Heart left ventricle (tissue), 16 donors: ENCODE results near the gene CLK3. TPM values are rescaled to one million over a fixed set of nuclear protein-coding genes. Genes with fewer than 3 reads are reported as not detected.

Source experiments
- ATAC-seq, 4 donors: fragments of 200-7000 bp; cut with Tn5 transposase; one replicate each; pipeline ENCODE4 v1.9.1; 2020 to 2022; ENCODE audit warnings: moderate library complexity in 4 of 4, mild to moderate bottlenecking in 3 of 4, moderate number of reproducible peaks in 1 of 4
- DNase-seq, 5 donors: peaks; one replicate each; pipeline ENCODE4 v3.0.0-alpha.2; 2020
- H3K27ac ChIP-seq, 12 donors: fragments of 200-600 bp; sonication (generic) in 4 of 12; one replicate each; pipeline versions ENCODE4 v1.5.0 to v1.8.0; 2016 to 2022; ENCODE audit warnings: mild to moderate bottlenecking in 2 of 12
- H3K27me3 ChIP-seq, 9 donors: fragments of 200-600 bp; sonication (generic) in 2 of 9; one replicate each; pipeline versions ENCODE4 v1.5.1 to v1.8.0; 2016 to 2022; ENCODE audit warnings: mild to moderate bottlenecking in 3 of 9
- H3K36me3 ChIP-seq, 9 donors: fragments of 200-600 bp; sonication (generic) in 2 of 9; one replicate each; pipeline versions ENCODE4 v1.5.0 to v1.8.0; 2018 to 2022; ENCODE audit warnings: mild to moderate bottlenecking in 2 of 9
- H3K4me1 ChIP-seq, 12 donors: fragments of 200-600 bp; sonication (generic) in 4 of 12; one replicate each; pipeline versions ENCODE4 v1.5.0 to v1.8.0; 2016 to 2022; ENCODE audit warnings: mild to moderate bottlenecking in 3 of 12
- H3K4me3 ChIP-seq, 12 donors: fragments of 200-600 bp; sonication (generic) in 4 of 12; one replicate each; pipeline versions ENCODE4 v1.5.0 to v1.8.0; 2017 to 2022; ENCODE audit warnings: mild to moderate bottlenecking in 9 of 12, moderate library complexity in 4 of 12
- H3K9me3 ChIP-seq, 12 donors: fragments of 200-600 bp; sonication (generic) in 4 of 12; one replicate each; pipeline versions ENCODE4 v1.5.0 to v1.8.0; 2016 to 2022; ENCODE audit warnings: mild to moderate bottlenecking in 1 of 12
- CTCF ChIP-seq, 12 donors: fragments of 200-600 bp; sonication (generic) in 4 of 12; IDR thresholded peaks; one replicate each; pipeline versions ENCODE4 v1.5.0 to v1.8.0; 2018 to 2022; ENCODE audit warnings: antibody characterized with exemption in 12 of 12, mild to moderate bottlenecking in 5 of 12
- POLR2A ChIP-seq, 2 donors: fragments of 450-650 bp; IDR thresholded peaks; one replicate each; pipeline ENCODE4 v1.6.1; 2017; ENCODE audit warnings: antibody characterized with exemption in 2 of 2, mild to moderate bottlenecking in 2 of 2, moderate library complexity in 2 of 2
- WGBS, 4 donors: extraction: QIAGEN DNeasy Blood & Tissue Kit in 2 of 4; methylation state at CpG; one replicate each; pipeline versions ENCODE4 v1.1.5 to v1.1.7; 2013 to 2018; 5-methylcytosine and 5-hydroxymethylcytosine counted together
- intact Hi-C, 10 donors: fragments of 100-400 bp; cut with DNase I; formaldehyde crosslinking; loops; one replicate each; pipeline versions ENCODE4 v1.11.1 to v1.14.2; 2022
- polyA plus RNA-seq, 2 donors: library from polyadenylated mRNA; stranded (reverse); fragments of 200-250 nt; gene quantifications; one replicate each; pipeline ENCODE4 v1.2.3, GENCODE V29; 2013
- total RNA-seq, 9 donors: library from RNA; depleted of rRNA in 2 of 9; stranded (reverse); fragments of >200 nt in 2 of 9; fragmentation: NEBNext Ultra II Directional in 3 of 9; extraction: Animal tissue kit (Norgen Biotek cat#: 25700) in 3 of 9; gene quantifications; one replicate each; pipeline versions ENCODE4 v1.1.0 to v1.2.4, GENCODE V29; 2016 to 2023
- donor health status: ischemic (EF 13 %, LVEDD 7.1; RV severe dilation, severe dysfunction).
- donor health status: healthy with polysubstance abuse.
- donor health status: DM: no; HTN: yes; CAD: no.
- donor health status: DM: no; HTN: no; CAD: no.
- donor health status: ischemic (EF 25% LVEDD 6.9; RV normal size, moderate dysfunction).
- donor health status: ischemic (EF 25% LVEDD 5.7; RV mildly dilated, moderate dysfunction).
- donor health status: healthy.
- donor health status: DM: yes; HTN: yes; CAD: no.
- donor health status: ischemic (EF 35%, LVEDD 5.7; RV mildly dilated, moderate dysfunction).
- donor health status: nonischemic (EF 11% LVEDD 7.7; RV severe dilation, severe dysfunction).
- donor health status: DM: yes; HTN: yes; CAD: no.
- donor health status: PGD.
- donor health status: ischemic (EF 29% LVEDD 5.4; RV normal size, mild dysfunction).
- donor health status: nonischemic (EF 23%, LVEDD 6.1; RV moderate dilation, normal function).

Gene CLK3
- total and polyA plus RNA-seq, 11 donors, result 31.0 to 75.9 (median 48.5) TPM

GRCh38 chr15:74585857-74586256 is 29.8 kb upstream of the CLK3 start:
- TF ChIP-seq POLR2A (IDR thresholded peaks at IDR 0.05) (no peak), CTCF (IDR thresholded peaks at IDR 0.05) (no peak)
- peaks cover 0 to 20% (median 7%) of the 10 kb centered on the region in 9 donors for H3K36me3 ChIP-seq
- peaks cover 0 to 24% (median 6%) of the 10 kb centered on the region in 12 donors for H3K4me1 ChIP-seq
- H3K27ac ChIP-seq, result no peak overlapping the region
- H3K9me3 ChIP-seq, result no peaks in the 10 kb centered on the region
- DNase-seq (no peak), ATAC-seq (no peak)
- 91 to 98% (median 92%) methylated on average over 9 of the region's 9 CpGs for WGBS, 4 donors
- intact Hi-C loops, result no loop called here
- H3K27me3 ChIP-seq, result no peaks in the 10 kb centered on the region
- no peak overlapping the region for H3K4me3 ChIP-seq

- no peak for DNase-seq
- no peaks in the 10 kb centered on the region for H3K27me3 ChIP-seq
- no peak overlapping the region for H3K4me3 ChIP-seq
- no peak for ATAC-seq
- peaks cover 0 to 42% (median 35%) of the 10 kb centered on the region in 9 donors for H3K36me3 ChIP-seq
- WGBS, 4 donors, result 86 to 89% (median 87%) methylated on average over 6 of the region's 6 CpGs
- H3K4me1 ChIP-seq, result peaks cover 0 to 24% (median 6%) of the 10 kb centered on the region in 12 donors
- no peaks in the 10 kb centered on the region for H3K9me3 ChIP-seq
- H3K27ac ChIP-seq, result no peak overlapping the region
- intact Hi-C loops, result no loop called here
- TF ChIP-seq CTCF (IDR thresholded peaks at IDR 0.05), result no peak
- TF ChIP-seq POLR2A (IDR thresholded peaks at IDR 0.05), result no peak
These were observed 25.8 kb upstream of the CLK3 start for GRCh38 chr15:74589826-74590225.

GRCh38 chr15:74592222-74592621 is 23.4 kb upstream of the CLK3 start:
- Histone ChIP-seq H3K27ac (no peak overlapping the region), H3K4me3 (no peak overlapping the region), H3K27me3 (no peaks in the 10 kb centered on the region), H3K9me3 (no peaks in the 10 kb centered on the region), H3K4me1 (peaks cover 0 to 24% (median 5%) of the 10 kb centered on the region in 12 donors), H3K36me3 (peaks cover 0 to 43% (median 35%) of the 10 kb centered on the region in 9 donors)
- no peak for ATAC-seq
- DNase-seq, result no peak
- WGBS, 4 donors, result 88 to 93% (median 92%) methylated on average over 3 of the region's 3 CpGs
- intact Hi-C loops, result no loop called here
- no peak for TF ChIP-seq POLR2A (IDR thresholded peaks at IDR 0.05)
- TF ChIP-seq CTCF (IDR thresholded peaks at IDR 0.05), result no peak

- WGBS, 4 donors, result 73 to 87% (median 83%) methylated on average over 6 to 7 of the region's 7 CpGs
- Histone ChIP-seq H3K9me3 (no peaks in the 10 kb centered on the region), H3K4me1 (peaks cover 0 to 27% (median 9%) of the 10 kb centered on the region in 12 donors), H3K4me3 (no peak overlapping the region), H3K27me3 (no peaks in the 10 kb centered on the region), H3K36me3 (peaks cover 0 to 43% (median 35%) of the 10 kb centered on the region in 9 donors), H3K27ac (no peak overlapping the region)
- intact Hi-C loops, result no loop called here
- DNase-seq (no peak), ATAC-seq (no peak)
- no peak for TF ChIP-seq POLR2A (IDR thresholded peaks at IDR 0.05)
- no peak for TF ChIP-seq CTCF (IDR thresholded peaks at IDR 0.05)
These were observed 22.5 kb upstream of the CLK3 start for GRCh38 chr15:74593122-74593521.
